22Rv1 (cell line): ENCODE measurements around the gene TATDN3.

Source experiments
- ZFX ChIP-seq: fragments of 450-650 bp; IDR thresholded peaks from 2 replicates; pipeline ENCODE4 v1.6.1; 2017; ENCODE audit warnings: antibody characterized with exemption, borderline replicate concordance
- TF ChIP-seq, protein P1 (sequence below): fragments of 450-650 bp; IDR thresholded peaks from 2 replicates; pipeline ENCODE4 v1.5.1; 2017; ENCODE audit warnings: mild to moderate bottlenecking

DNA sequence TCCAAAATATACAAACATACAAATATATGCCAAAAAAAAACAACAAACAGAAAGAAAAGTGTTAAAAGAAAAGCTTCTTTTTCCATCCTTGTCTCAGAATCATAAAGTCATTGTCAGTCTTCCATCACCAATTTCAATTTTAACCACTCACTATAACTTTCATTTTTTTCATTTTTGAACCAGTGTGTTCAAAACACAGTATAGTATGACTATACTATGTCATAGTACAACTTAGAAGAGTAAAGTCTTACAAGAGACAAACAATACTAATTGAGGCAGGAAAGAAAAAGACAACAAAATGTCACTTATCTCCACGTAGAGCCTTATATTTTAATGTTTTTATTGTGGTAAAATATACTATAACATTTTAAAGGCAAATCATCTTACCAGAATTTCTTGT, 7.7 kb upstream of the TATDN3 start:
- TF ChIP-seq, protein P1, sequence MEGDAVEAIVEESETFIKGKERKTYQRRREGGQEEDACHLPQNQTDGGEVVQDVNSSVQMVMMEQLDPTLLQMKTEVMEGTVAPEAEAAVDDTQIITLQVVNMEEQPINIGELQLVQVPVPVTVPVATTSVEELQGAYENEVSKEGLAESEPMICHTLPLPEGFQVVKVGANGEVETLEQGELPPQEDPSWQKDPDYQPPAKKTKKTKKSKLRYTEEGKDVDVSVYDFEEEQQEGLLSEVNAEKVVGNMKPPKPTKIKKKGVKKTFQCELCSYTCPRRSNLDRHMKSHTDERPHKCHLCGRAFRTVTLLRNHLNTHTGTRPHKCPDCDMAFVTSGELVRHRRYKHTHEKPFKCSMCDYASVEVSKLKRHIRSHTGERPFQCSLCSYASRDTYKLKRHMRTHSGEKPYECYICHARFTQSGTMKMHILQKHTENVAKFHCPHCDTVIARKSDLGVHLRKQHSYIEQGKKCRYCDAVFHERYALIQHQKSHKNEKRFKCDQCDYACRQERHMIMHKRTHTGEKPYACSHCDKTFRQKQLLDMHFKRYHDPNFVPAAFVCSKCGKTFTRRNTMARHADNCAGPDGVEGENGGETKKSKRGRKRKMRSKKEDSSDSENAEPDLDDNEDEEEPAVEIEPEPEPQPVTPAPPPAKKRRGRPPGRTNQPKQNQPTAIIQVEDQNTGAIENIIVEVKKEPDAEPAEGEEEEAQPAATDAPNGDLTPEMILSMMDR, result no peak
- no peak for TF ChIP-seq ZFX
